GDM1 (cell line): ENCODE measurements around the gene ZSCAN12.
"Not testable (repeated sequence)": the region's sequence is repeated elsewhere in the genome, so short reads cannot be mapped to it uniquely, and the experiment has no call there.

ENCODE experiments used
- DNase-seq: peaks from one replicate; lab custom pipeline; 2025; lab: John Stamatoyannopoulos, UW

Gene ZSCAN12

DNA sequence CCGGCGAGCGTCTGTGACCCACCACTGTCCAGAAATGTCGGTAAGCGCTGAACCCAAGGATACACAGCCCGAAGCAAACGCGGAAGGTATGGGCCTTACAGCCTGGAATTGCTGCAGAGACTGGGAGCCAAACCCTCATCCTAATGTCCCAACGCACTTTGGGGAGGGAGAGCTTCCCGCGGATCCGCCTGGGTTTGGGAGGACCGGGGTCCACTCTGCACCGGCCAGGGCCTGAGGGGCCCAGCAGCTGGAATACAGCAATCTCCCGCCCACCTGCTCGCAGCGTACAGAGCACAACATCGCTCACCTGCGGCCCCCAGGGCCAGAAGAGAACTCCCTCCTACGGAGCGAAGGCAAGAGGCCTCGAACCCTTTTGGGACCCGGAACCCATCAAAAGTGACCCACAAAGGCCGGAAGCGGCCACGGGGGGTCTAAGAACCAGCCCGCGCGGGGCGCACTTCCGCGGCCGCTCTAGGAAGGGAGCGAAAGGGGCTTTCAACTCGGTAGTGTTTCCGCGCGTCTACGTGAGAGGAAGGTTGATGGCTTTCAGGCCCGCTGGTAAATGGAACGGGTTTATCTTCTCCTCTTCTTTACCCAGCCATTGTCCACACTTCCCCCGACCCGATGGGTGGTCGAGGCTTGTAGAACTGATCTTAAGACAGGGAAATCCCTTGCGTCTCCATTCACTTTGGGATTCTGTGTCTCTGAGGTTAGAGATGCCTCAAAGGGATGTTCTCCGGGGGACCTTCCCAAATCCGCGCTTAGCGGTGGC, at the start of gene ZSCAN12:
Gene ZSCAN12 (minus strand): TSS at position 398 of the 772 bp plus-strand sequence. CDS start 1,342 bp downstream, outside the sequence.
- peak; percentile 64 for DNase-seq

DNA sequence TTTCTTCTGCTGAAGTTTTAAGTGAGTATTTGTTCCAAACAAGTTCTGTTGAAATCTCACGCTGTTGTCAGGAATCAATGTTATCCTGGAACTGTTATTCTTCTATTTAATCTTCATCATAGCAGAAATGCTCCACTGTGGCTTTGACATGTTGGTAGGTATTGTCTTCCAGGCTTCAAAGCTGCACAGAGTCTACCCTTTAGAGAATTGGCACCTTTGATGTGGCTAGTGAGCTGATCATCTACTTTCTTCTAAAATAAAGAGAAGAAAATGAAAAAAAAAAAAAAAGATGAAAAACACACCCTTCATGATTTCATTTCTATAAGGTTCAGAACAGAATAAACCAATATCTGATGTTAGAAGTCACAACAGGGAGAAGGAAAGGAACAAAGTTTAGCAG, 49.5 kb upstream of the ZSCAN12 start:
- DNase-seq, result no peak

DNA sequence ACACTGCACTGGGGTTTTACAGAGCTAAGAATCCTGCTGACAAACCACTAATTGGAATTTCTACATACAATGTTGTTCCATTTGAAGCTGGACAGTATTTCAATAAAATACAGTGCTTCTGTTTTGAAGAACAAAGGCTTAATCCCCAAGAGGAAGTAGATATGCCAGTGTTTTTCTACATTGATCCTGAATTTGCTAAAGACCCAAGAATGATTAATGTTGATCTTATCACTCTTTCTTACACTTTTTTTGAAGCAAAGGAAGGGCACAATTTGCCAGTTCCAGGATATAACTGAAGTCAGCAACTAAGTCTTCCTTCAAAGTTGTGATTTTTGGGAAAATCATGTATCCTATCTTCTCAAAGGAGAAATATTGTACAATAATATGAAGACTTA, 48.0 kb upstream of the ZSCAN12 start:
- not testable (repeated sequence) for DNase-seq

DNA sequence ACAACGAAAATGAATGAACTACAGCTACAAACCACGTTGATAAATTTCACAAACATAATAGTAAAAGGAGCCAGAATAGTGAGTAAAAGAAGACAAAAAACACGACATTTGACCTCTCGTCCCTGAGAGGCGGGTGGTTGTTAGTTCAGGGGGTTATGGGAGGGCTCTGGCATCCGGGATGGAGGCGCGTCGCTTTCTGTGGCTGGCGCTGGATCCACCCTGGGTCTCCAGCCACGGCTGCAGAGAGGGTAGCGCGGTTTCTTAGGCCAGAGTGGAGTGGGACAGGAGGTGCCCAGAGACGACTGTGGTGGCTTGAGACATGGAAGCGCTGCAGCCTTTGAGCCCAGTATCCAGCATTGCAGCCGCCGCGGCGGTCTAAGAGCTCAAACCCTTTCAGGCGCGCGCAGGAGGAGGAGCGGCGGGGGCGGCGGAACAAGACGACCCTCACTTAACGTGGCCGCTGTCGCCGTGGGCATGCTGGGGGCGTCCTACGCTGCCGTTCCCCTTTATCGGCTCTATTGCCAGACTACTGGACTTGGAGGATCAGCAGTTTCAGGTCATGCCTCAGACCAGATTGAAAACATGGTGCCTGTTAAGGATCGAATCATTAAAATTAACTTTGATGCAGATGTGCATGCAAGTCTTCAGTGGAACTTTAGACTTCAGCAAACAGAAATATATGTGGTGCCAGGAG, 47.4 kb upstream of the ZSCAN12 start:
- no peak for DNase-seq

GRCh38 chr6:28444759-28445158, 45.2 kb upstream of the ZSCAN12 start:
- not testable (repeated sequence) for DNase-seq

GRCh38 chr6:28443112-28443773, 43.7 kb upstream of the ZSCAN12 start, which contains the start of gene ZSCAN23:
Gene ZSCAN23, minus strand, starts transcription at chr6:28443491. Its CDS starts 7,225 bp downstream, at chr6:28436266.
- DNase-seq, result no peak

- no peak for DNase-seq
These were observed 43.0 kb upstream of the ZSCAN12 start for GRCh38 chr6:28442586-28442985.

DNA sequence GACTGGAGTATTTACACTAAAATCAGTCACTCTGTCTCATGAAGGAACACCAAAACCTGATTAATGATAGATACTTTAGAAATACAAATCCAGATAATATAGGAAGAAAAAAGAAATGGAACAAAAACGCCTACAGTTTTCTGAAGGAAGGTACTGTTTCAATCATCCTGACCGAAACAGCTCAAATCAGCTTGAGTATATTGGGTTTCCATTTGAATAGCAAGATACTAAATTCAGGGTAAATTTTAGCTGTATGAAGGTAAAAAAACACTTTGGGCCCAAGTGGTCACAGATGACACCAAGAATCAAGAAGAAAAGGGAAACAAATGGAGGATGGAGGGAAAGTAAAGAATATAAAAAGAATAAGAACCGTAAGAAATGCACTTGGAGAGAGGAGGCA, 36.9 kb upstream of the ZSCAN12 start:
- no peak for DNase-seq

DNA sequence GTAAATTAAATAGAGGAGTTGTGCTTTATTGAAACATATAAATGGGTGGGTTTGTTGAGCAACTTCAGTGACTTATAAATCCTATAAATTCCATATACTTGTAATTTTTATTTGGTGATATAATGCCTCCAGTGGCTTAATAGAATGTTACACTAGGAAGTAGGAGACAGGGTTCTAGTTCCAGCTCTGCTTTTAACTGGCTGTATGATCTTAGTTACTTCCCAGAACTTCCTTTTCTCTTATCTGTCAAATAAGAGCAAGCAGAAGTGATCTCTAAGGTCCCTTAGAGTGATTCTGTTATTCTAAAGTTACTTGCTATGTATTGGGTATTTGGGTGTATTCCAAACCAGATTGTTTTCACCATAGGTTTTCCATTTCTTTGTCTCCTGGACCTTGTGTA, 33.6 kb upstream of the ZSCAN12 start:
- DNase-seq, result no peak

GRCh38 chr6:28429781-28430180, 30.2 kb upstream of the ZSCAN12 start:
- DNase-seq, result no peak

DNA sequence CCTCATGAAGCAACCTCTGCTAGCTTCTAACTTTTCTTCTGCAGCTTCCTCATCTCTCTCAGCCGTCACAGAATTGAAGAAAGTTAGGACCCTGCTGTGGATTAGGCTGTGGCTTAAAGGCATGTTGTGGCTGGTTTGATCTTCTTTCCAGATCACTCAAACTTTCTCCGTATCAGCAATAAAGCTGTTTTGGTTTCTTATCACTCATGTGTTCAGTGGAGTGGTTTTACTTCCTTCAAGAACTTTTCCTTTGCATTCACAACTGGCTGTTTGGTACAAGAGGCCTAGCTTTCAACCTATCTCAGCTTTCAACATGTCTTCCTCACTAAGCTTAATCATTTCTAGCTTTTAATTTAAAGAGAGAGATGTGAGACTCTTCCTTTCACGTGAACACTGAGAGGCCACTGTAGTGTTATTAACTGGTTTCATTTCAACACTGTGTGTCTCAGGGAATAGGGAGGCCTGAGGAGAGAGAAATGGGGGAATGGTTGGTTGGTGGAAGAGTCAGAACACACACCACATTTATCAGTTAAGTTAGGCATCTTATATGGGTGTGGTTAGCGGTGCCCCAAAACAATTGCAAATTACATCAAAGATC, 26.5 kb upstream of the ZSCAN12 start:
- DNase-seq, result no peak

- no peak for DNase-seq
These were observed 24.6 kb upstream of the ZSCAN12 start for GRCh38 chr6:28424163-28424562.

GRCh38 chr6:28423546-28423945, 24.0 kb upstream of the ZSCAN12 start:
- DNase-seq, result no peak

GRCh38 chr6:28413681-28414080, 14.1 kb upstream of the ZSCAN12 start:
- no peak for DNase-seq

DNA sequence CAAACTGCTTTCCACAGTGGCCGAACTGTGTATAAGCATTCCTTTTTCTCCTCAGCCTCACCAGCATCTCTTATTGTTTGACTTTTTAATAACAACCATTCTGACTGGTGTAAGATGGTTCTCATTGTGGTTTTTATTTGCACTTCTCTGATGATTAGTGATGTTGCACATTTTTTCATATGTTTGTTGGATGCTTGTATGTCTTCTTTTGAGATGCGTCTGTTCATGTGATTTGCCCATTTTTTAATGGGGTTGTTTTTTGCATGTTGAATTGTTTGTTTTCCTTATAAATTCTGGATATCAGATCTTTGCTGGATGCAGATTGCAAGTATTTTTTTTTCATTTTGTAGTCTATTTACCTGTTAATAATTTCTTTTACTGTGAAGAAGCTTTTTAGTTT, 11.2 kb upstream of the ZSCAN12 start:
- no peak for DNase-seq

- DNase-seq, result no peak
These were observed 8.7 kb upstream of the ZSCAN12 start for GRCh38 chr6:28408076-28408802.

GRCh38 chr6:28407401-28407800, 7.9 kb upstream of the ZSCAN12 start:
- DNase-seq, result no peak

DNA sequence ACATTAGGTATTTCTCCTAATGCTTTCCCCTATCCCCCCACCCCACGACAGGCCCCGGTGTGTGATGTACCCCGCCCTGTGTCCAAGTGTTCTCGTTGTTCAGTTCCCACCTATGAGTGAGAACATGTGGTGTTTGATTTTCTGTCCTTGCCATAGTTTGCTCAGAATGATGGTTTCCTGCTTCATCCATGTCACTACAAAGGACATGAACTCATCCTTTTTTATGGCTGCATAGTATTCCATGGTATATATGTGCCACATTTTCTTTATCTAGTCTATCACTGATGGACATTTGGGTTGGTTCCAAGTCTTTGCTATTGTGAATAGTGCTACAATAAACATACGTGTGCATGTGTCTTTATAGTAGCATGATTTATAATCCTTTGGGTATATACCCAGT, 4.4 kb upstream of the ZSCAN12 start:
- DNase-seq, result not testable (repeated sequence)

DNA sequence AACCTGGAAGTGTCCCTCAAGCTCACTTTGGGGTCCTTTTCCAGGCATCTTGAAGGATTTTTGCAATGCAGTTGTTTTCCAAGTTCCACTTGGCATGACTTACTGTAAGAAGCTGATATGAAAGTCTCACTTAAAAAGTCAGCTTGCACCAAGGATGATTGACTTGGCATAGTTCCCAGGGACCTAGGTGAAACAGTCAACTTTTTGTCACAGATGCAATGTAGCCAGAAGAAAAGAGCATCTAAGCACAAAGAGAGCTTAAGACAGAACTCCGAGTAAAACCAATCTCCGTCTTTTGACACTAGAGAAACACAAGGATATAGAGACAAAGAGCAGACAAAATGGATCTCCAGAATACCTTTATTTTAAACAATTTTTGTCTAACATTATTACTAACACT, 2.6 kb upstream of the ZSCAN12 start:
- DNase-seq, result no peak

DNA sequence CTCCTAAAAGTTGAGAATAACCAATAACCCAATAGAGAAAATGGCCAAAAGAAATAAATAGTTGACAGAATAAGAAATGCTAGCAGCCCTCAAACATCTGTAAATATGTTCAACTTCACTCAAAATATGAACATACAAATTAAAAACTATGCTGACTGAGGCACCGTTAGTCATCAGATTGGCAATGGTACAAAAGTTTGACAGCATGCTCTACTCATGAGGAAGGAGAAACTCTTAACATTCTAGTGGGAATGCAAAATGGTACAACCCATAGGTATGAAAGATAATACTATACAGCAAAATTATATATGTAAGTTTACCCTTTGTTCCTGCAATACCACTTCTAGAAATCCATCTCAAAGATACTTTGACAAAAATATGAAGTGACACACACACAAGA, 1.6 kb upstream of the ZSCAN12 start:
- DNase-seq, result no peak

DNA sequence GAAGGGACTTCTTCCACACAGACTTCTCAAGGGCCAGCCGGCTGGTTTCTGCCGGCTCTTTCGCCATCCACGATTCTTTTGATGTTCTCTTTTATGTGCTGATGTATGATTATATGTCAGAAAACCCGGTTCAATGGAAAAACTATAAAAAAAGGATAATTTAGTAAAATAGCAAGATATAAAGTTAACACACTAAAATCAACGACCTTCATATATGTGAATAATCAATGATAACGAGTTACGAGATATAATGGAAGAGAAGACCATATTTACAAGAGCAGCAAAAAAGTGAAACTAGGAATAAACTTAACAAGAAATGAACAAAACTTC, 540 bp upstream of the ZSCAN12 start:
- DNase-seq, result no peak

DNA sequence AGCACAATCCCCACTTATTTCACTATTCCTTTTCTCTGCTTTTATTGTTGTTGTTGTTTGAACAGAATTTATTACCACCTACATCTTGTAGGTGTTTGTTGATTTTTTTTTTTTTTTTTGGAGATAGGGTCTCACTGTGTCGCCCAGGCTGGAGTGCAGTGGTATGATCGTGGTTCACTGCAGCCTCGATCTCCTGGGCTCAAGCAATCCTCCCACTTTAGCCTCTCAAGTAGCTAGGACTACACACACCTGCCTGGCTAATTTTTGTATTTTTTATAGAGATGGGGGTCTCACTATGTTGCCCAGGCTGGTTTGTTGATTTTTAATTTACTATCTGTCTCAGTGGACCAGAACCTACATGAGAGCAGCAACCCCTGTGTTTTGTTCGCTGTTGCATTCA, 3.6 kb downstream of the ZSCAN12 start:
- DNase-seq, result no peak
